HepG2 (cell line): ENCODE data around the gene CAPN9. TPM values are rescaled to one million over a fixed set of nuclear protein-coding genes. Genes with fewer than 3 reads are reported as not detected.

ENCODE experiments used
- ARID2 ChIP-seq: sonication (generic); formaldehyde crosslinking; IDR thresholded peaks from 2 replicates; pipeline ENCODE4 v1.8.1; 2022; ENCODE audit warnings: mild to moderate bottlenecking, missing genetic modification reagents, borderline replicate concordance
- HMG20B ChIP-seq: conservative IDR thresholded peaks from 2 replicates; pipeline ENCODE4 v1.6.1; 2016; ENCODE audit warnings: missing genetic modification reagents, missing compliant biosample characterization
- NAIF1 ChIP-seq: sonication (generic); formaldehyde crosslinking; IDR thresholded peaks from 2 replicates; pipeline ENCODE4 v1.5.0; 2020; ENCODE audit warnings: mild to moderate bottlenecking, missing genetic modification reagents, borderline replicate concordance
- NFYB ChIP-seq: sonication (generic); formaldehyde crosslinking; IDR thresholded peaks from 2 replicates; pipeline ENCODE4 v1.4.0; 2020; ENCODE audit warnings: missing genetic modification reagents
- PCBP1 ChIP-seq: fragments of 200-400 bp; formaldehyde crosslinking; IDR thresholded peaks from 2 replicates; pipeline ENCODE4 v1.6.1; 2017; ENCODE audit warnings: mild to moderate bottlenecking, low read depth, low read length, borderline replicate concordance
- RBM39 ChIP-seq: fragments of 200-400 bp; formaldehyde crosslinking; IDR thresholded peaks from one replicate; pipeline ENCODE4 v1.6.1; 2018; ENCODE audit warnings: antibody characterized with exemption, mild to moderate bottlenecking, low read depth, low read length; ENCODE audit not compliant: poor library complexity, severe bottlenecking
- SAP130 ChIP-seq: IDR thresholded peaks from 2 replicates; pipeline ENCODE4 v1.6.1; 2016; ENCODE audit warnings: low read depth
- ZFYVE20 ChIP-seq: sonication (generic); formaldehyde crosslinking; IDR thresholded peaks from 2 replicates; pipeline ENCODE4 v1.8.0; 2023; ENCODE audit warnings: low read depth, mild to moderate bottlenecking, moderate library complexity, missing genetic modification reagents, borderline replicate concordance
- ZNF329 ChIP-seq: sonication (generic); formaldehyde crosslinking; IDR thresholded peaks from 2 replicates; pipeline ENCODE4 v1.9.0; 2021; ENCODE audit warnings: low read depth, mild to moderate bottlenecking, missing genetic modification reagents
- ZNF451 ChIP-seq: sonication (generic); formaldehyde crosslinking; IDR thresholded peaks from 2 replicates; pipeline ENCODE4 v1.5.0; 2020; ENCODE audit warnings: mild to moderate bottlenecking, missing genetic modification reagents
- ZNF652 ChIP-seq: IDR thresholded peaks from 2 replicates; pipeline ENCODE4 v1.6.1; 2016; ENCODE audit warnings: low read depth, borderline replicate concordance
- ZNF878 ChIP-seq: sonication (generic); formaldehyde crosslinking; IDR thresholded peaks from 2 replicates; pipeline ENCODE4 v1.8.1; 2023; ENCODE audit warnings: mild to moderate bottlenecking, missing genetic modification reagents, moderate library complexity
- polyA plus RNA-seq, 8 experiments: library from polyadenylated mRNA; depleted of rRNA in 3 of 8; stranded (reverse) in 7 of 8; unstranded in 1 of 8; fragments of >200 nt; fragmentation: Illumina TruSeq in 4 of 8; extraction: Trizol in 4 of 8; gene quantifications; 2 replicates each; pipeline versions ENCODE4 v1.2.1 to v1.2.3, GENCODE V29; 2011 to 2016; ENCODE audit warnings: low read depth in 4 of 8, missing spikeins in 1 of 8, mixed read lengths in 1 of 8; ENCODE audit not compliant: insufficient read depth in 1 of 8
- total RNA-seq, 5 experiments: library from RNA; depleted of rRNA; stranded (reverse); fragments of >200 nt; fragmentation: Illumina TruSeq; extraction: Trizol; gene quantifications; 2 replicates each; pipeline ENCODE4 v1.2.3, GENCODE V29; 2016; ENCODE audit warnings: low read depth in 1 of 5
- TF ChIP-seq, protein P1 (sequence below): sonication (generic); formaldehyde crosslinking; IDR thresholded peaks from one replicate; pipeline ENCODE4 v1.5.1; 2020; ENCODE audit warnings: mild to moderate bottlenecking, missing genetic modification reagents; ENCODE audit errors: not compliant biosample characterization
- TF ChIP-seq, protein P2 (sequence below): sonication (generic); formaldehyde crosslinking; IDR thresholded peaks from 2 replicates; pipeline ENCODE4 v1.5.1; 2020; ENCODE audit warnings: missing genetic modification reagents, mild to moderate bottlenecking, borderline replicate concordance
- TF ChIP-seq, protein P3 (sequence below): fragments of 450-650 bp; IDR thresholded peaks from 2 replicates; pipeline ENCODE4 v1.6.1; 2017; ENCODE audit warnings: mild to moderate bottlenecking
- TF ChIP-seq, protein P4 (sequence below): sonication (generic); formaldehyde crosslinking; IDR thresholded peaks from 2 replicates; pipeline ENCODE4 v1.5.0; 2020; ENCODE audit warnings: missing genetic modification reagents

CAPN9 gene
- total and polyA plus RNA-seq, 2 of the 13 experiments (the other 11 are each of a cell fraction or from before 2014, with no cell fraction given) = 0.04 to 0.31 TPM

DNA sequence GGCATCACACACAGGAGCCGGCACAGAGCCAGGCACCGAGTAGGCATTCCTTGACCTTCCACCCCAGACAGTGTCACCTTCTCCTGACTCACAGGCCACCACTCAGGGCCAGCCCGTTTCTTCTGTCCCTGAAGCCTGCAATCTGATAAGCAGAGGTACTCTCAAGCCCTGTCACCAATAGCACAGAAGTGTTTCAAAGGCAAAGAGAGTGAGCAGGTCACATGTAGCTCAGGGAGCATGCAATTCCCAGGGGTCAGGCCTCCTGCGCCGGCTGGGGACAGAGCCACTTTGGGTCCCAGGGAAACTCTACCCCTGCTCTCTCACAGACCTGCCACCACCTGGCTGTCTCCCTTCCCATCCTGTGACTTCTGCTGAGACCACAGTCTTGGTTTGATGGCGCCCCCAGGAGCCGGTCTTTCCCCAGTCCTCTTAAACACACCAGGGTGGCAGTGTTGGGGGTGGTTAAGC, 13.2 kb downstream of the CAPN9 start (continued):
- TF ChIP-seq, protein P1, sequence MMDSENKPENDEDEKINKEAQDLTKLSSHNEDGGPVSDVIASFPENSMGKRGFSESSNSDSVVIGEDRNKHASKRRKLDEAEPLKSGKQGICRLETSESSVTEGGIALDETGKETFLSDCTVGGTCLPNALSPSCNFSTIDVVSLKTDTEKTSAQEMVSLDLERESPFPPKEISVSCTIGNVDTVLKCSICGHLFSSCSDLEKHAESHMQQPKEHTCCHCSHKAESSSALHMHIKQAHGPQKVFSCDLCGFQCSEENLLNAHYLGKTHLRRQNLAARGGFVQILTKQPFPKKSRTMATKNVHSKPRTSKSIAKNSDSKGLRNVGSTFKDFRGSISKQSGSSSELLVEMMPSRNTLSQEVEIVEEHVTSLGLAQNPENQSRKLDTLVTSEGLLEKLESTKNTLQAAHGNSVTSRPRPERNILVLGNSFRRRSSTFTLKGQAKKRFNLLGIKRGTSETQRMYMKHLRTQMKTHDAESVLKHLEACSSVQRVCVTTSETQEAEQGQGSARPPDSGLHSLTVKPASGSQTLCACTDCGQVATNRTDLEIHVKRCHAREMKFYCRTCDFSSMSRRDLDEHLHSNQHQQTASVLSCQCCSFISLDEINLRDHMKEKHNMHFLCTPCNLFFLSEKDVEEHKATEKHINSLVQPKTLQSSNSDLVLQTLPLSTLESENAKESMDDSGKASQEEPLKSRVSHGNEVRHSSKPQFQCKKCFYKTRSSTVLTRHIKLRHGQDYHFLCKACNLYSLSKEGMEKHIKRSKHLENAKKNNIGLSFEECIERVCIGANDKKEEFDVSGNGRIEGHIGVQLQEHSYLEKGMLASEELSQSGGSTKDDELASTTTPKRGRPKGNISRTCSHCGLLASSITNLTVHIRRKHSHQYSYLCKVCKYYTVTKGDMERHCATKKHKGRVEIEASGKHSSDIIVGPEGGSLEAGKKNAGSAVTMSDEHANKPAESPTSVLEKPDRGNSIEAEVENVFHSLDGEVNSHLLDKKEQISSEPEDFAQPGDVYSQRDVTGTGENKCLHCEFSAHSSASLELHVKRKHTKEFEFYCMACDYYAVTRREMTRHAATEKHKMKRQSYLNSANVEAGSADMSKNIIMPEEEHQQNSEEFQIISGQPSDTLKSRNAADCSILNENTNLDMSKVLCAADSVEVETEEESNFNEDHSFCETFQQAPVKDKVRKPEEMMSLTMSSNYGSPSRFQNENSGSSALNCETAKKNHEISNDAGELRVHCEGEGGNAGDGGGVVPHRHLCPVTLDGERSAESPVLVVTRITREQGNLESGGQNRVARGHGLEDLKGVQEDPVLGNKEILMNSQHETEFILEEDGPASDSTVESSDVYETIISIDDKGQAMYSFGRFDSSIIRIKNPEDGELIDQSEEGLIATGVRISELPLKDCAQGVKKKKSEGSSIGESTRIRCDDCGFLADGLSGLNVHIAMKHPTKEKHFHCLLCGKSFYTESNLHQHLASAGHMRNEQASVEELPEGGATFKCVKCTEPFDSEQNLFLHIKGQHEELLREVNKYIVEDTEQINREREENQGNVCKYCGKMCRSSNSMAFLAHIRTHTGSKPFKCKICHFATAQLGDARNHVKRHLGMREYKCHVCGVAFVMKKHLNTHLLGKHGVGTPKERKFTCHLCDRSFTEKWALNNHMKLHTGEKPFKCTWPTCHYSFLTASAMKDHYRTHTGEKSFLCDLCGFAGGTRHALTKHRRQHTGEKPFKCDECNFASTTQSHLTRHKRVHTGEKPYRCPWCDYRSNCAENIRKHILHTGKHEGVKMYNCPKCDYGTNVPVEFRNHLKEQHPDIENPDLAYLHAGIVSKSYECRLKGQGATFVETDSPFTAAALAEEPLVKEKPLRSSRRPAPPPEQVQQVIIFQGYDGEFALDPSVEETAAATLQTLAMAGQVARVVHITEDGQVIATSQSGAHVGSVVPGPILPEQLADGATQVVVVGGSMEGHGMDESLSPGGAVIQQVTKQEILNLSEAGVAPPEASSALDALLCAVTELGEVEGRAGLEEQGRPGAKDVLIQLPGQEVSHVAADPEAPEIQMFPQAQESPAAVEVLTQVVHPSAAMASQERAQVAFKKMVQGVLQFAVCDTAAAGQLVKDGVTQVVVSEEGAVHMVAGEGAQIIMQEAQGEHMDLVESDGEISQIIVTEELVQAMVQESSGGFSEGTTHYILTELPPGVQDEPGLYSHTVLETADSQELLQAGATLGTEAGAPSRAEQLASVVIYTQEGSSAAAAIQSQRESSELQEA (CRISPR knock-in tag) = no peak
- TF ChIP-seq ZNF652 (CRISPR knock-in tag) (no peak), ZNF451 (no peak), ARID2 (no peak), NFYB (CRISPR knock-in tag) (no peak), RBM39 (no peak), HMG20B (CRISPR knock-in tag) (no peak), SAP130 (CRISPR knock-in tag) (peak; percentile 58; the same call in 1 of the 2 replicates), ZFYVE20 (CRISPR knock-in tag) (no peak), NAIF1 (CRISPR knock-in tag) (no peak), ZNF329 (no peak), ZNF878 (CRISPR knock-in tag) (no peak), PCBP1 (no peak)
- TF ChIP-seq, protein P2, sequence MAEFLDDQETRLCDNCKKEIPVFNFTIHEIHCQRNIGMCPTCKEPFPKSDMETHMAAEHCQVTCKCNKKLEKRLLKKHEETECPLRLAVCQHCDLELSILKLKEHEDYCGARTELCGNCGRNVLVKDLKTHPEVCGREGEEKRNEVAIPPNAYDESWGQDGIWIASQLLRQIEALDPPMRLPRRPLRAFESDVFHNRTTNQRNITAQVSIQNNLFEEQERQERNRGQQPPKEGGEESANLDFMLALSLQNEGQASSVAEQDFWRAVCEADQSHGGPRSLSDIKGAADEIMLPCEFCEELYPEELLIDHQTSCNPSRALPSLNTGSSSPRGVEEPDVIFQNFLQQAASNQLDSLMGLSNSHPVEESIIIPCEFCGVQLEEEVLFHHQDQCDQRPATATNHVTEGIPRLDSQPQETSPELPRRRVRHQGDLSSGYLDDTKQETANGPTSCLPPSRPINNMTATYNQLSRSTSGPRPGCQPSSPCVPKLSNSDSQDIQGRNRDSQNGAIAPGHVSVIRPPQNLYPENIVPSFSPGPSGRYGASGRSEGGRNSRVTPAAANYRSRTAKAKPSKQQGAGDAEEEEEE (CRISPR knock-in tag) = no peak
- TF ChIP-seq, protein P3, sequence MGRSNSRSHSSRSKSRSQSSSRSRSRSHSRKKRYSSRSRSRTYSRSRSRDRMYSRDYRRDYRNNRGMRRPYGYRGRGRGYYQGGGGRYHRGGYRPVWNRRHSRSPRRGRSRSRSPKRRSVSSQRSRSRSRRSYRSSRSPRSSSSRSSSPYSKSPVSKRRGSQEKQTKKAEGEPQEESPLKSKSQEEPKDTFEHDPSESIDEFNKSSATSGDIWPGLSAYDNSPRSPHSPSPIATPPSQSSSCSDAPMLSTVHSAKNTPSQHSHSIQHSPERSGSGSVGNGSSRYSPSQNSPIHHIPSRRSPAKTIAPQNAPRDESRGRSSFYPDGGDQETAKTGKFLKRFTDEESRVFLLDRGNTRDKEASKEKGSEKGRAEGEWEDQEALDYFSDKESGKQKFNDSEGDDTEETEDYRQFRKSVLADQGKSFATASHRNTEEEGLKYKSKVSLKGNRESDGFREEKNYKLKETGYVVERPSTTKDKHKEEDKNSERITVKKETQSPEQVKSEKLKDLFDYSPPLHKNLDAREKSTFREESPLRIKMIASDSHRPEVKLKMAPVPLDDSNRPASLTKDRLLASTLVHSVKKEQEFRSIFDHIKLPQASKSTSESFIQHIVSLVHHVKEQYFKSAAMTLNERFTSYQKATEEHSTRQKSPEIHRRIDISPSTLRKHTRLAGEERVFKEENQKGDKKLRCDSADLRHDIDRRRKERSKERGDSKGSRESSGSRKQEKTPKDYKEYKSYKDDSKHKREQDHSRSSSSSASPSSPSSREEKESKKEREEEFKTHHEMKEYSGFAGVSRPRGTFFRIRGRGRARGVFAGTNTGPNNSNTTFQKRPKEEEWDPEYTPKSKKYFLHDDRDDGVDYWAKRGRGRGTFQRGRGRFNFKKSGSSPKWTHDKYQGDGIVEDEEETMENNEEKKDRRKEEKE = no peak
- TF ChIP-seq, protein P4, sequence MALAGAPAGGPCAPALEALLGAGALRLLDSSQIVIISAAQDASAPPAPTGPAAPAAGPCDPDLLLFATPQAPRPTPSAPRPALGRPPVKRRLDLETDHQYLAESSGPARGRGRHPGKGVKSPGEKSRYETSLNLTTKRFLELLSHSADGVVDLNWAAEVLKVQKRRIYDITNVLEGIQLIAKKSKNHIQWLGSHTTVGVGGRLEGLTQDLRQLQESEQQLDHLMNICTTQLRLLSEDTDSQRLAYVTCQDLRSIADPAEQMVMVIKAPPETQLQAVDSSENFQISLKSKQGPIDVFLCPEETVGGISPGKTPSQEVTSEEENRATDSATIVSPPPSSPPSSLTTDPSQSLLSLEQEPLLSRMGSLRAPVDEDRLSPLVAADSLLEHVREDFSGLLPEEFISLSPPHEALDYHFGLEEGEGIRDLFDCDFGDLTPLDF (CRISPR knock-in tag) = no peak
